HG03108 (cell line): Measurements from ENCODE around the gene F2.

ENCODE experiments used
- ATAC-seq: cut with Tn5 transposase; IDR thresholded peaks from one replicate; pipeline ENCODE4 v1.9.1; 2021; ENCODE audit warnings: moderate library complexity; ENCODE audit not compliant: unreplicated experiment

Gene F2

GRCh38 chr11:46738887-46739286, 19.9 kb downstream of the F2 start:
- no peak for ATAC-seq

- no peak for ATAC-seq
These were observed 22.8 kb downstream of the F2 start for GRCh38 chr11:46741600-46742484.

- no peak for ATAC-seq
These were observed 24.0 kb downstream of the F2 start for GRCh38 chr11:46743043-46743442.

- no peak for ATAC-seq
These were observed 24.8 kb downstream of the F2 start for GRCh38 chr11:46743693-46744339.

GRCh38 chr11:46745328-46745727, 26.3 kb downstream of the F2 start:
- no peak for ATAC-seq

GRCh38 chr11:46745995-46746394, 27.0 kb downstream of the F2 start:
- ATAC-seq: no peak

- no peak for ATAC-seq
These were observed 28.1 kb downstream of the F2 start for GRCh38 chr11:46747150-46747549.

GRCh38 chr11:46755962-46756361, 36.9 kb downstream of the F2 start:
- no peak for ATAC-seq

GRCh38 chr11:46759196-46759595, 40.2 kb downstream of the F2 start:
- no peak for ATAC-seq

GRCh38 chr11:46760429-46761128, 41.6 kb downstream of the F2 start:
- ATAC-seq: no peak

- no peak for ATAC-seq
These were observed 42.8 kb downstream of the F2 start for GRCh38 chr11:46761807-46762206.

- no peak for ATAC-seq
These were observed 43.2 kb downstream of the F2 start for GRCh38 chr11:46762248-46762647.

GRCh38 chr11:46766656-46767055, 47.6 kb downstream of the F2 start:
- ATAC-seq: no peak

- no peak for ATAC-seq
These were observed 50.7 kb downstream of the F2 start for GRCh38 chr11:46769636-46770221.

GRCh38 chr11:46776878-46777277, 57.9 kb downstream of the F2 start:
- ATAC-seq: no peak

- no peak for ATAC-seq
These were observed 59.4 kb downstream of the F2 start for GRCh38 chr11:46778416-46778815.
